Measurements from ENCODE around the gene PDZK1IP1.

Gene PDZK1IP1

DNA sequence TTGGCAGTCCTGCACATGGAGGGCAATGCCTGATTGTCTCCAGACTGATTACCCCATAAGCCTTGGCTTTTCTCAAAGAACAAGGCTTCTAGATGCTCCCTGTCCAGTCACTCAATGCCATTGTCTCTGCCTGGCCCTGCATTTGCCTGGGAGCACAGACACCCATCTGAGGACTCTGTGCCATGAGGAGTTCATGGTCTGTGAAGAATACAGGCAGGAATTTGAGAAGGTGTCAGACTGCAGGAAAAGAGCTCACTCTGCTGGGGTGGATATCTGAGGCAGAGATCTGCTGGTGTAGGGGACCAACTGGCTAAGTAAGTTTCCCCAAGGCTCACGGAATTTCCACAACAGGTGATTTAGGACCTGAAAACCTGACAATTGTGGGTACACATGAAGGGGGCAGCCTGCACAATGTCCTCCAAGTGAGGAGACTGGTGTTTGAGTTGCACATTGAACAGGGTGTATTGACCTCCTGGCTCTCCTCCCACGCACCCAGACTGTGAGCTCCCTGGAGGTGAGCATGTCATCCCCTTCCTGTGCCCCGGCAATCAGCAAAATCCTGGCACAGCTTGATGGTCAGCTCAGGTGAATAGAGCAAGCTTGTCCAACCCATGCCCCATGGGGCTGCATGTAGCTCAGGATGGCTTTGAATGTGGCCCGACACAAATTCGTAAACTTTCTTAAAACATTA is 51.8 kb downstream of the PDZK1IP1 start:
- TF ChIP-seq CTCF (IDR thresholded peaks at IDR 0.05; ENCODE audit: insufficient read depth, low read depth, low read length, missing control alignments), result no peak
- no peak for DNase-seq (ENCODE audit: low read depth)
- H3K4me3 ChIP-seq (ENCODE audit: low read depth, low read length), result no peak overlapping the region

GRCh38 chr1:47137198-47137597 is 52.6 kb downstream of the PDZK1IP1 start, which contains the start of gene CYP4A22:
CYP4A22 (plus strand) TSS chr1:47137441; CDS start chr1:47137486, 45 bp downstream.
- no peak for TF ChIP-seq CTCF (IDR thresholded peaks at IDR 0.05; ENCODE audit: insufficient read depth, low read depth, low read length, missing control alignments)
- H3K4me3 ChIP-seq (ENCODE audit: low read depth, low read length), result no peak within 1 kb of the TSS
- DNase-seq (ENCODE audit: low read depth), result no peak

Data from GM12865 (cell line).